ENCODE results near the gene TSC22D4. TPM values are rescaled to one million over a fixed set of nuclear protein-coding genes. Genes with fewer than 3 reads are reported as not detected.

Gene TSC22D4
- total and polyA plus RNA-seq, 2 experiments from 2014 or later = 26.2 to 89.6 TPM

GRCh38 chr7:100491192-100491578 lies 12.2 kb upstream of the TSC22D4 start:
- Histone ChIP-seq H3K36me3 (replicated peaks; ENCODE audit: insufficient read depth, low read depth) (no peaks in the 10 kb centered on the region), H3K27ac (no peak overlapping the region), H3K9me2 (replicated peaks; ENCODE audit: insufficient read depth) (no peaks in the 10 kb centered on the region), H3K4me2 (no peak overlapping the region), H3K9me3 (ENCODE audit: low read depth) (no peaks in the 10 kb centered on the region), H2AFZ (no peak overlapping the region), H3K79me2 (no peaks in the 10 kb centered on the region), H4K20me1 (ENCODE audit: insufficient read depth, poor library complexity, severe bottlenecking) (no peaks in the 10 kb centered on the region), H3K27me3 (no peaks in the 10 kb centered on the region), H3K4me1 (ENCODE audit: insufficient read depth) (peaks cover 5% of the 10 kb centered on the region), H3K4me3 (no peak overlapping the region)
- DNase-seq (ENCODE audit: low spot score) = no peak
- TF ChIP-seq EZH2 (IDR thresholded peaks at IDR 0.05; ENCODE audit: borderline replicate concordance) (no peak), CTCF (IDR thresholded peaks at IDR 0.05; ENCODE audit: poor library complexity) (no peak), EZH2phosphoT487 (IDR thresholded peaks at IDR 0.05; ENCODE audit: low read depth, severe bottlenecking, unreplicated experiment) (no peak)
- WGBS (ENCODE audit: low lambda C conversion rate, missing lambda C conversion rate) = 96% methylated on average over 5 of the region's 5 CpGs

DNA sequence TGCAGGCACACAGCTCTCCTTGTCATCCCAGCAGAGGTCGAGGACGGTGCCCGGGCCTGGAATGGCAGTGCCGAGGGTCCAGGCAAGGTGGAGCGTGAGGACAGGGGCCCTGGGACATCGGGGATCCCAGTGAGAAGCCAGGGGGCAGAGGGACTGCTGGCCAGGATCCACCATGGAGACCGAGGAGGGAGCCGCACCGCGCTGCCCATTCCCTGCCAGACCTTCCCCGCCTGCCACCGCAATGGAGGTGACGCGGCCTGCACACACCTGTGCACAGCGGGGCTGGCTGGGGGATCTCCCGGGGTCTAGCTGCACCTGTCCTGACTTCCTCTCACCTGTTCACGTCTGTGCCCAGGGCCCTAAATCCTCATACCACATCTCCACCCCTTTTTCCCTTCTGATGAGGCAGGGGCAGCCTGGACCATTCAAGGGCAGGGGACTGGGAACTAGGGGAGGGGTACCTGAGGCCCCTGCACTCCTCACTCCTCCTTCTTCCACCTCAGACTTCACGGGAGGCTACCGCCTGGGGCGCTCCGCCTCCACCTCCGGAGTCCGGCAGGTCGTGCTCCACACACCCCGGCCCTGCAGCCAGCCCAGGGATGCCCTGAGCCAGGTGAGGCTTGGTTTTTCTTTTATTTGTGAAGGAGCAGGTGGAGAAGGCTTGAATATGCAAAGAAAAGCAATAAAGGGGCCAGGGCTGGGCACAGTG lies 11.6 kb upstream of the TSC22D4 start:
- H3K9me3 ChIP-seq (ENCODE audit: low read depth) = no peaks in the 10 kb centered on the region
- H4K20me1 ChIP-seq (ENCODE audit: insufficient read depth, poor library complexity, severe bottlenecking) = no peaks in the 10 kb centered on the region
- no peak overlapping the region for H2AFZ ChIP-seq
- H3K4me3 ChIP-seq = no peak overlapping the region
- H3K79me2 ChIP-seq = no peaks in the 10 kb centered on the region
- H3K27ac ChIP-seq = no peak overlapping the region
- TF ChIP-seq EZH2 (IDR thresholded peaks at IDR 0.05; ENCODE audit: borderline replicate concordance) (no peak), EZH2phosphoT487 (IDR thresholded peaks at IDR 0.05; ENCODE audit: low read depth, severe bottlenecking, unreplicated experiment) (no peak), CTCF (IDR thresholded peaks at IDR 0.05; ENCODE audit: poor library complexity) (no peak)
- no peaks in the 10 kb centered on the region for H3K9me2 ChIP-seq (replicated peaks; ENCODE audit: insufficient read depth)
- no peak for DNase-seq (ENCODE audit: low spot score)
- 90% methylated on average over 25 of the region's 25 CpGs for WGBS (ENCODE audit: low lambda C conversion rate, missing lambda C conversion rate)
- H3K36me3 ChIP-seq (replicated peaks; ENCODE audit: insufficient read depth, low read depth) = no peaks in the 10 kb centered on the region
- no peak overlapping the region for H3K4me2 ChIP-seq
- H3K27me3 ChIP-seq = no peaks in the 10 kb centered on the region
- H3K4me1 ChIP-seq (ENCODE audit: insufficient read depth) = peaks cover 5% of the 10 kb centered on the region

- Histone ChIP-seq H3K79me2 (no peaks in the 10 kb centered on the region), H3K4me1 (ENCODE audit: insufficient read depth) (peaks cover 5% of the 10 kb centered on the region), H3K27me3 (no peaks in the 10 kb centered on the region), H2AFZ (no peak overlapping the region), H4K20me1 (ENCODE audit: insufficient read depth, poor library complexity, severe bottlenecking) (no peaks in the 10 kb centered on the region), H3K9me3 (ENCODE audit: low read depth) (no peaks in the 10 kb centered on the region), H3K4me3 (no peak overlapping the region), H3K4me2 (no peak overlapping the region), H3K27ac (no peak overlapping the region), H3K9me2 (replicated peaks; ENCODE audit: insufficient read depth) (no peaks in the 10 kb centered on the region), H3K36me3 (replicated peaks; ENCODE audit: insufficient read depth, low read depth) (no peaks in the 10 kb centered on the region)
- TF ChIP-seq CTCF (IDR thresholded peaks at IDR 0.05; ENCODE audit: poor library complexity) (no peak), EZH2 (IDR thresholded peaks at IDR 0.05; ENCODE audit: borderline replicate concordance) (no peak)
- peak; percentile 96 for DNase-seq (ENCODE audit: low spot score)
- 53% methylated on average over 7 of the region's 9 CpGs for WGBS (ENCODE audit: low lambda C conversion rate, missing lambda C conversion rate)
Measured at GRCh38 chr7:100489824-100490223, 10.8 kb upstream of the TSC22D4 start.
